T-cell (primary cell): ENCODE results near the gene SLIT3. TPM values are rescaled to one million over a fixed set of nuclear protein-coding genes. Genes with fewer than 3 reads are reported as not detected.

ENCODE experiments used
- ATAC-seq, 4 experiments: fragments of 200-7000 bp in 3 of 4; fragments of 150-1000 bp in 1 of 4; cut with Tn5 transposase; replicated peaks in 1 of 4; 1 replicate in 3 of 4; 2 replicates in 1 of 4; pipeline ENCODE4 v1.10.0; 2021; ENCODE audit warnings: moderate library complexity in 3 of 4, mild to moderate bottlenecking in 2 of 4, moderate number of reproducible peaks in 1 of 4
- CTCF ChIA-PET, 2 donors: fragments of 300-600 bp; sonication (Branson Sonifier 250); formaldehyde crosslinking; loops; one replicate each; lab custom pipeline; 2022; ENCODE audit warnings: antibody characterized with exemption in 2 of 2; lab: Charles Lee
- POLR2A ChIA-PET, 2 donors: fragments of 300-600 bp; sonication (Branson Sonifier 250); formaldehyde crosslinking; loops; one replicate each; lab custom pipeline; 2022; ENCODE audit warnings: antibody characterized with exemption in 2 of 2; lab: Charles Lee
- DNase-seq, 35 experiments: peaks; one replicate each; pipeline versions ENCODE4 v3.0.0 to v3.0.0-alpha.2; 2013 to 2023
- H3K27ac ChIP-seq: one replicate; pipeline ENCODE4 v1.5.1; 2013; ENCODE audit warnings: low read length
- H3K27me3 ChIP-seq, 2 experiments: replicated peaks in 1 of 2; 1 replicate in 1 of 2; 2 replicates in 1 of 2; pipeline versions ENCODE4 v1.6.1 to v1.7.0; 2013; ENCODE audit warnings: low read length in 1 of 2, mixed read lengths in 1 of 2; ENCODE audit not compliant: control insufficient read depth in 2 of 2, insufficient read depth in 2 of 2; ENCODE audit errors: extremely low read depth in 1 of 2
- H3K36me3 ChIP-seq, 2 donors: 1 replicate in 1 of 2; 2 replicates in 1 of 2; pipeline versions ENCODE4 v1.6.1 to v1.7.0; 2013; ENCODE audit warnings: low read length in 1 of 2; ENCODE audit not compliant: control insufficient read depth in 2 of 2, insufficient read depth in 1 of 2; ENCODE audit errors: extremely low read depth in 1 of 2
- H3K4me1 ChIP-seq, 2 experiments: 1 replicate in 1 of 2; 2 replicates in 1 of 2; pipeline versions ENCODE4 v1.6.1 to v1.7.0; 2013; ENCODE audit warnings: low read length in 2 of 2, mixed read lengths in 1 of 2; ENCODE audit not compliant: insufficient read depth in 2 of 2, control insufficient read depth in 1 of 2; ENCODE audit errors: extremely low read depth in 1 of 2
- H3K4me3 ChIP-seq, 2 donors: 1 replicate in 1 of 2; 2 replicates in 1 of 2; pipeline versions ENCODE4 v1.5.1 to v1.7.0; 2013; ENCODE audit warnings: mild to moderate bottlenecking in 2 of 2, low read length in 1 of 2, moderate library complexity in 1 of 2; ENCODE audit not compliant: control insufficient read depth in 1 of 2; ENCODE audit errors: extremely low read depth in 1 of 2
- H3K9me3 ChIP-seq: 2 replicates; pipeline ENCODE4 v1.7.0; 2013
- H3K27ac Mint-ChIP-seq, 2 donors: one replicate each; pipeline ENCODE4 v1.8.0; 2020 to 2021; ENCODE audit warnings: mild to moderate bottlenecking in 2 of 2, mixed read lengths in 2 of 2
- H3K27me3 Mint-ChIP-seq, 2 donors: one replicate each; pipeline ENCODE4 v1.8.0; 2021 to 2022; ENCODE audit warnings: mixed read lengths in 2 of 2
- H3K36me3 Mint-ChIP-seq: one replicate; pipeline ENCODE4 v1.8.0; 2021; ENCODE audit warnings: mixed read lengths
- H3K4me1 Mint-ChIP-seq, 3 donors: one replicate each; pipeline ENCODE4 v1.8.0; 2020 to 2022; ENCODE audit warnings: mixed read lengths in 3 of 3, mild to moderate bottlenecking in 1 of 3
- H3K4me3 Mint-ChIP-seq, 3 donors: one replicate each; pipeline ENCODE4 v1.8.0; 2020 to 2022; ENCODE audit warnings: mild to moderate bottlenecking in 3 of 3, mixed read lengths in 3 of 3, moderate library complexity in 3 of 3
- H3K9me3 Mint-ChIP-seq, 3 donors: one replicate each; pipeline ENCODE4 v1.8.0; 2020 to 2022; ENCODE audit warnings: mixed read lengths in 3 of 3
- WGBS: methylation state at CpG from one replicate; pipeline ENCODE4 v1.1.5; 2013; ENCODE audit warnings: missing lambda C conversion rate; ENCODE audit not compliant: insufficient coverage; 5-methylcytosine and 5-hydroxymethylcytosine counted together
- total RNA-seq, 35 experiments: library from RNA in 6 of 35; stranded (reverse) in 6 of 35; fragments of 120-200 nt in 1 of 35; gene quantifications; one replicate each; pipeline versions ENCODE4 v1.2.1 to v1.2.4 and lab custom pipeline; 2013 to 2026

SLIT3 gene
- total RNA-seq, 5 donors from 2014 or later (not counting 1 experiment from before 2014, with no cell fraction given): 0.13 to 0.32 (median 0.13) TPM; not detected in 2

DNA sequence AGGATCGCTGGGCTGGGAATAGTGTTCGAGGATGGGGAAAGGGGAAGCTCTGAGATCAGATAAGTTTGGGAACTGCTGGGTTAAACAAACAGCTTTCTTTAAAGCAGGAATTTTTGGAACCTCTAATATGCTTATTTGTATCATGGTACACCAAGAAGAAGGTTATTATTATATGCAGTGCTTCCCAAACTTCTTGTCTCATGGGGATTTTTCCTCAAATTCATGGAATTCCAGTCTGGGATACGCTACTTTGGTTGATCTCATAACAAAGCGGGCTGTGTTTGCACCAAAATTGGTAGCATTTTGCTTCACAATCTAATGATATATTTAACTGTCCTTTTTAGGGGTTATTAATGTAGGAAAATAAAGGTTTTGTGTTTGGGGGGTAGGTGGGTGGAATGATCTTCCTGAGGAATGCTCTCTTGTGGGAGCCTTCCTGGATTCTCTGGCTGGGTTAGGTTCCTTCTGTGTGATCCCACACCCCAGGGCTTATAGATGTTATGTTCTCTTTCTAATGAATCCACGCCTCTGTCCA lies 605.6 kb downstream of the SLIT3 start:
- ChIA-PET CTCF (no interaction called here), POLR2A (no interaction called here)
- Histone ChIP-seq H3K27ac (no peak overlapping the region), H3K9me3 (no peaks in the 10 kb centered on the region), H3K4me1 (no peaks in the 10 kb centered on the region), H3K4me3 (no peak overlapping the region), H3K36me3 (no peaks in the 10 kb centered on the region), H3K27me3 (peaks cover 0 to 38% of the 10 kb centered on the region in 2 experiments)
- WGBS: 50% methylated on average over 1 of the region's 5 CpGs
- Mint-ChIP-seq H3K27me3 (peaks cover 9 to 15% of the 10 kb centered on the region in 2 donors), H3K4me1 (no peaks in the 10 kb centered on the region), H3K27ac (no peak overlapping the region), H3K4me3 (no peak overlapping the region), H3K9me3 (no peaks in the 10 kb centered on the region), H3K36me3 (no peaks in the 10 kb centered on the region)
- DNase-seq (no peak), ATAC-seq (no peak)

GRCh38 chr5:168694289-168694688 lies 606.6 kb downstream of the SLIT3 start:
- Histone ChIP-seq H3K4me3 (no peak overlapping the region), H3K27me3 (peaks cover 0 to 33% of the 10 kb centered on the region in 2 experiments), H3K4me1 (no peaks in the 10 kb centered on the region), H3K36me3 (no peaks in the 10 kb centered on the region), H3K27ac (no peak overlapping the region), H3K9me3 (no peaks in the 10 kb centered on the region)
- CTCF ChIA-PET: no interaction called here
- no peaks in the 10 kb centered on the region for H3K4me1 Mint-ChIP-seq
- H3K9me3 Mint-ChIP-seq: no peaks in the 10 kb centered on the region
- no peak overlapping the region for H3K4me3 Mint-ChIP-seq
- ATAC-seq (no peak), DNase-seq (no peak)
- WGBS: no CpG with 5 or more reads among the region's 1 CpG
- POLR2A ChIA-PET: no interaction called here
- no peak overlapping the region for H3K27ac Mint-ChIP-seq
- no peaks in the 10 kb centered on the region for H3K36me3 Mint-ChIP-seq
- H3K27me3 Mint-ChIP-seq: peaks cover 9 to 12% of the 10 kb centered on the region in 2 donors

DNA sequence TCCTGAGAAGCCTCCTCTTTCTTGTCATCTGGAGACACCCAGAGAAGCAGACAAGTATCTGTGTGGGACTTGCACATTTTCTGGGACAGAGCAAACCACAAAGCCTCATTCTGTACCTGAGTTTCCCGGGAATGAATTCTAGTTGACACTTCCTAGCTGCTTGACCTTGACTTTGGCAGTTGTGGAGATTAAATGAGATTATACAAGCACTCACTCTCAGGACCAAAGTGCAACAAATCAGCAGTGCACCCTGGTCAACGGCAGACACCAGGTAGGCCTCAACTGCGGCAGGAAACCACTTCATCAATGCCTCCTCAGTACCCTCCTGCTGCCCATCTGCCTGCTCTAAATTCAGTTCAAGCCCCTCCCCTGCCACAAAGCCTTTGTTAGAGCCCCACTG lies 607.1 kb downstream of the SLIT3 start:
- no peak for ATAC-seq
- POLR2A ChIA-PET: no interaction called here
- WGBS: 86% methylated on average over 2 of the region's 3 CpGs

GRCh38 chr5:168693297-168693696 lies 607.6 kb downstream of the SLIT3 start:
- no peaks in the 10 kb centered on the region for H3K4me1 Mint-ChIP-seq
- POLR2A ChIA-PET: no interaction called here
- H3K27me3 ChIP-seq: peaks cover 0 to 28% of the 10 kb centered on the region in 2 experiments
- no peaks in the 10 kb centered on the region for H3K4me1 ChIP-seq
- DNase-seq (no peak), ATAC-seq (no peak)
- H3K4me3 Mint-ChIP-seq: no peak overlapping the region
- 100% methylated on average over 1 of the region's 5 CpGs for WGBS
- no peak overlapping the region for H3K27ac ChIP-seq
- no peaks in the 10 kb centered on the region for H3K36me3 Mint-ChIP-seq
- no peak overlapping the region for H3K4me3 ChIP-seq
- no peaks in the 10 kb centered on the region for H3K36me3 ChIP-seq
- CTCF ChIA-PET: no interaction called here
- H3K27ac Mint-ChIP-seq: no peak overlapping the region
- H3K9me3 Mint-ChIP-seq: no peaks in the 10 kb centered on the region
- H3K27me3 Mint-ChIP-seq: peaks cover 6 to 10% of the 10 kb centered on the region in 2 donors
- no peaks in the 10 kb centered on the region for H3K9me3 ChIP-seq

More for the DNA sequence above, 607.1 kb downstream of the SLIT3 start:
- Mint-ChIP-seq H3K4me1 (no peaks in the 10 kb centered on the region), H3K36me3 (no peaks in the 10 kb centered on the region), H3K27ac (no peak overlapping the region), H3K9me3 (no peaks in the 10 kb centered on the region), H3K27me3 (peaks cover 9 to 12% of the 10 kb centered on the region in 2 donors), H3K4me3 (no peak overlapping the region)
- no peak overlapping the region for H3K4me3 ChIP-seq
- no peak overlapping the region for H3K27ac ChIP-seq
- no peak for DNase-seq
- peaks cover 0 to 29% of the 10 kb centered on the region in 2 experiments for H3K27me3 ChIP-seq
- H3K36me3 ChIP-seq: no peaks in the 10 kb centered on the region
- no peaks in the 10 kb centered on the region for H3K4me1 ChIP-seq
- no peaks in the 10 kb centered on the region for H3K9me3 ChIP-seq
- CTCF ChIA-PET: no interaction called here

- ATAC-seq: no peak
- Histone ChIP-seq H3K9me3 (no peaks in the 10 kb centered on the region), H3K36me3 (no peaks in the 10 kb centered on the region), H3K27me3 (peaks cover 0 to 28% of the 10 kb centered on the region in 2 experiments), H3K4me1 (no peaks in the 10 kb centered on the region), H3K4me3 (no peak overlapping the region), H3K27ac (no peak overlapping the region)
- H3K4me3 Mint-ChIP-seq: no peak overlapping the region
- no peaks in the 10 kb centered on the region for H3K36me3 Mint-ChIP-seq
- DNase-seq: no peak
- POLR2A ChIA-PET: no interaction called here
- no peaks in the 10 kb centered on the region for H3K4me1 Mint-ChIP-seq
- no peak overlapping the region for H3K27ac Mint-ChIP-seq
- whole genome bisulfite sequencing: 62% methylated on average over 2 of the region's 4 CpGs
- no peaks in the 10 kb centered on the region for H3K9me3 Mint-ChIP-seq
- CTCF ChIA-PET: interaction anchor here in 1 of 2 donors (0.8 kb wide), 1 partner anchor 79 kb away, joined by 3 read pairs; no protein-coding TSS in a partner anchor
- peaks cover 0 to 7% of the 10 kb centered on the region in 2 donors for H3K27me3 Mint-ChIP-seq
Measured at GRCh38 chr5:168691891-168692290, 609.0 kb downstream of the SLIT3 start.

GRCh38 chr5:168689260-168689659 lies 611.7 kb downstream of the SLIT3 start:
- H3K4me3 ChIP-seq: no peak overlapping the region
- no peaks in the 10 kb centered on the region for H3K9me3 Mint-ChIP-seq
- ChIA-PET CTCF (no interaction called here), POLR2A (no interaction called here)
- DNase-seq (no peak), ATAC-seq (no peak)
- H3K4me3 Mint-ChIP-seq: no peak overlapping the region
- H3K27ac ChIP-seq: no peak overlapping the region
- no peaks in the 10 kb centered on the region for H3K9me3 ChIP-seq
- no peak overlapping the region for H3K27ac Mint-ChIP-seq
- no peaks in the 10 kb centered on the region for H3K4me1 ChIP-seq
- WGBS: 100% methylated on average over 1 of the region's 2 CpGs
- H3K4me1 Mint-ChIP-seq: no peaks in the 10 kb centered on the region
- H3K36me3 Mint-ChIP-seq: no peaks in the 10 kb centered on the region
- no peaks in the 10 kb centered on the region for H3K36me3 ChIP-seq
- H3K27me3 Mint-ChIP-seq: peaks cover 0 to 3% of the 10 kb centered on the region in 2 donors
- H3K27me3 ChIP-seq: peaks cover 0 to 18% of the 10 kb centered on the region in 2 experiments
